ENCODE results near the gene ZNF236. TPM values are rescaled to one million over a fixed set of nuclear protein-coding genes. Genes with fewer than 3 reads are reported as not detected.
A peak's percentile ranks its signal among the peaks of the same experiment; 100 is the strongest.

ZNF236 gene
- polyA plus RNA-seq, 6 donors from 2014 or later: 6.1 to 14.8 (median 7.7) TPM

DNA sequence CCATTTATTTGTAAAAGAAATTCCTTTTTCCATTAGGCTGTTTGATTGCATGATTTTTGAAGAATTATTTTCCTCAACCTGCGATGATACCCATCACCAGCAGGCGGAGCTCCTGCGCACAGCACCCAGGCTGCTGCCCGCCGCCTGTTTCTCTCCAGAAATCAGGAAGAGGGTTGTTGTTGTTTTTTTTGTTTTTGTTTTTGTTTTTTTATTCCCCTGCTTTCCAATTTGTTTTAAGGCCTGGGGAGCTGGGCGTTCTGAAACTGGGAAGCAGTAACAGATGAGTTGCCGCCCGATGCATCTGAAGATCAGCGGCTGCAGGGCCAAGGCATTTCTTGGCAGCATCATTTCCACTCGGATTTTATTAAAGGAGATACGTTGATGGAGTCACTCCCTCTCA, 178.2 kb downstream of the ZNF236 start:
- Mint-ChIP-seq H3K27ac (peak overlapping the region in 3 of 6 donors; percentile 39 to 47 (median 47)), H3K4me1 (peaks cover 7 to 22% (median 16%) of the 10 kb centered on the region in 3 donors), H3K9me3 (no peaks in the 10 kb centered on the region), H3K36me3 (no peaks in the 10 kb centered on the region), H3K27me3 (no peaks in the 10 kb centered on the region), H3K4me3 (peak overlapping the region in 2 of 8 donors; percentile 3 to 16)
- DNase-seq: peak; percentile 35
- ATAC-seq (ENCODE audit: low read depth in 2 of 2): no peak

DNA sequence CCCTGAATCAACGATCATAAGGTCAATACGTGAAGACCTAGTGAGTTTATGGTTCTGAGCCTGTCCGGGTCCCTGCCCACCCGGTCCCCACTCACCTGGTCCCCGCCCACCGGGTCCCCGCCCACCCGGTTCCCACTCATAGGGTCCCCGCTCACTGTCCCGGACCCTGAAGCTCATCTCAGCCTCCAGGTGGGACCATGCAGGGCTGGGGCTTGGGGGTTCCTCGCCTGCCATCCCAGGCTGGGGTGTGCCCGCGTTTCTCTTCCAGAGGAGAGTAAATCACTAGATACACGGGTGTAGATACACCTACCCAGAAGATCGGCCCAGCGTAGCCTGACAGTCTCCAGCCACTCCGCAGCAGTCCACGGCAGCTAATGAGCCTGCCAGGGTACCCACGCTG, 178.7 kb downstream of the ZNF236 start:
- no peak overlapping the region for H3K4me3 Mint-ChIP-seq
- no peak for DNase-seq
- H3K9me3 Mint-ChIP-seq: no peaks in the 10 kb centered on the region
- no peak for ATAC-seq (ENCODE audit: low read depth in 2 of 2)
- no peak overlapping the region for H3K27ac Mint-ChIP-seq
- no peaks in the 10 kb centered on the region for H3K27me3 Mint-ChIP-seq
- no peaks in the 10 kb centered on the region for H3K36me3 Mint-ChIP-seq
- peaks cover 7 to 22% (median 20%) of the 10 kb centered on the region in 3 donors for H3K4me1 Mint-ChIP-seq

DNA sequence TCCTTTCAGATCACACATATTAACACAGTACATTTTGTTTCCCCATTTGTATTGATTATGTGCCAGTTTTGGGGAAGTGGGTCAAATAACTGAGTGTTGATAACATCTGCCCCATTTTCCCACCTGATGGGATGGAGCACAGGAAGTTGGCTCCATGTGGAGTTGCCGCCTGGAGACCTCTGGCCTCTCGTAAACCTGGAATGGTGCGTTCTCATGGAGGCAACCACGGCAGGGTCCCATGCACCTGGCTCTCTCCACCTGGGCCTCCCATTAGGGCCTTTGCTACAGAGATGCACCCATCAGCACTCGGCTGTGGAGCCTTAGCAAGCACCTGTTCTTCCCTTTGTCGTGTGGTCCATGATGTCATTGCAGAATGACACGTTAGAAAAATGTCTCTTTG, 179.6 kb downstream of the ZNF236 start:
- Mint-ChIP-seq H3K36me3 (no peaks in the 10 kb centered on the region), H3K27ac (peak overlapping the region in 2 of 6 donors; percentile 1 to 21), H3K27me3 (no peaks in the 10 kb centered on the region), H3K9me3 (no peaks in the 10 kb centered on the region), H3K4me1 (peaks cover 7 to 26% (median 22%) of the 10 kb centered on the region in 3 donors), H3K4me3 (no peak overlapping the region)
- ATAC-seq (ENCODE audit: low read depth in 2 of 2): no peak
- DNase-seq: no peak

DNA sequence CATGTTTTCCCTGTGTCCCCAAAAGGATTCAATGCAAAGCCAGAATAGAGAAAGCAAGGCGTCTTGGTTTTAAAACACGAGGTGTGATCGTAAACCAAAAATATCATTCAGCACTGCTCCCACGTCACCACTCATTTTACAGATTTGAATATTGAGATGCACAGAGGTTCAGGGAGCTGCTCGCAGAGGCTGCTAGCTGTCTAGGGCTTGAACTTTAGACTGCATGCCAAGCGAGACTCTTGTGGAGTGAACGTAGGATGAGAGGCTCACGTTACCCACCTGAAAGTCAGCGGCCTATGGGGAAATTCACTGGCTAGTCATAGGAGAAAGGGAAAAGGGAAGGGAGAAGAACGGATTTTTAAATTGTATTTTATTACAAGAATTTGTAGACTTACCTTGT, 180.1 kb downstream of the ZNF236 start:
- Mint-ChIP-seq H3K4me1 (peaks cover 11 to 31% (median 24%) of the 10 kb centered on the region in 3 donors), H3K27ac (peak overlapping the region in 2 of 6 donors; percentile 1 to 57), H3K9me3 (no peaks in the 10 kb centered on the region), H3K27me3 (no peaks in the 10 kb centered on the region), H3K4me3 (peak overlapping the region in 1 of 8 donors; percentile 15), H3K36me3 (no peaks in the 10 kb centered on the region)
- no peak for ATAC-seq (ENCODE audit: low read depth in 2 of 2)
- no peak for DNase-seq

DNA sequence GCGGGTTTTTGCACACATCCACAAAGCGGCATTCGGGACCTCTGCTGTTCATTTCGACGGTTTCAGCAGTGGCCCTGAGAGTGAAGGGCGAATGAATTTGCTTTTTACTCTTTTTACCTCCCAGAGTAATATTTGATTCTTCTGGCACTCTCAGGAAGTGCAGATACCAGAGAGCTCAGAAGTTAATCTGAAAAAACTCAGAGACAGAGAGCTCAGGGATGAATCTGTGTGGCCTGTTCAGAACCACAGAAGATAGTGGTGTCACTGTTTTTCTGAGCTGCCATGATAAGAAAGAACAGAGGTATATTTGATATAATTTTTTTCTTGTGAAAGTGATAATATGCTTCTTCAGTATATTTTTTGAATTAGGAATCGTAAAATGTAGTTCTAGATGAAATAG, 181.0 kb downstream of the ZNF236 start:
- Mint-ChIP-seq H3K36me3 (no peaks in the 10 kb centered on the region), H3K4me3 (peak overlapping the region in 4 of 8 donors; percentile 23 to 40 (median 28)), H3K27me3 (no peaks in the 10 kb centered on the region), H3K4me1 (peaks cover 12 to 31% (median 24%) of the 10 kb centered on the region in 3 donors), H3K27ac (peak overlapping the region in 1 of 6 donors; percentile 36), H3K9me3 (no peaks in the 10 kb centered on the region)
- DNase-seq: no peak
- ATAC-seq (ENCODE audit: low read depth in 2 of 2): no peak

DNA sequence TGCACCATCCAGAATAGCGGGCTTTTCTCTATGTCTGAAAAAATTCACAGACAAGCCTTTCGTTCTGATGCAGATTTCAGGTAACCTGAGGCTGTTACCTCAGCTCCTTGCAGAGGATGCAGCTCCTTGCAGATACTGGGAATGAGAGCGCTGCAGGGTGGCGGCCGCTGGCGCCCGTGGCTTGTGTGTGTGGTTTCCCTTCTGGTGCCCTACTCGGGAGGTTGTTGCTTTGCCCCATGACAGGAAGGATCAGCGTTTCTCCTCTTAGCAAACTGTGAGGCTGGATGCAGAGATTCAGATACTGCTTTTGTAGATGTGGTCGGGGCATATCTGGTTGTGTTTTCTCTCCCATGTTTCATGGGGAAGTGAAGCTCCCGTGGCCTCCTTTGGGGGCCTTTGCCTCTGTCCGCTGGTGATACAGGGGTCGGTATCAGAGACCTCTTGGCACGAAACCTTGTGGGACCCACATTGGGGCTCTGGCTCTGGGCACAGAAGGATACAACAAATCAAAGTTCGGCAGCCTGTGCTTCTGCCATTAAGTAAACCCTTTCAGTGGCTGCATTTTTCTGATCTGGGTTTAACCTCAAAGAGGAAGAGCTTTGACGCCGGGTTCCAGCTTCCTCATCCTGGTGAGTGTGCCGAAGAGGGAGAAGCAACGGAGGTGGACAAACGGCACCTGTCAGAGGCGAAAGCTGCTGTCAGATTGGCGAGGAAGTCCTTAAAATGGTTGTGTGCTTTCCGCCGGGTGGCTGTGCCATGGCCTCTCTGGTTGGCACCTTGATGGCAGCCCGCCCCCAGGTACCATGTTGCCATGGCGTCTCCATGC, 182.4 kb downstream of the ZNF236 start:
- Mint-ChIP-seq H3K4me1 (peaks cover 13 to 31% (median 24%) of the 10 kb centered on the region in 3 donors), H3K27ac (peak overlapping the region in 4 of 6 donors; percentile 11 to 68 (median 47)), H3K9me3 (no peaks in the 10 kb centered on the region), H3K4me3 (peak overlapping the region; percentile 40 to 91 (median 82)), H3K27me3 (no peaks in the 10 kb centered on the region), H3K36me3 (peaks cover 0 to 2% of the 10 kb centered on the region in 2 donors)
- peak; percentile 15 for DNase-seq
- ATAC-seq (ENCODE audit: low read depth in 2 of 2): peak; percentile 53 to 71

DNA sequence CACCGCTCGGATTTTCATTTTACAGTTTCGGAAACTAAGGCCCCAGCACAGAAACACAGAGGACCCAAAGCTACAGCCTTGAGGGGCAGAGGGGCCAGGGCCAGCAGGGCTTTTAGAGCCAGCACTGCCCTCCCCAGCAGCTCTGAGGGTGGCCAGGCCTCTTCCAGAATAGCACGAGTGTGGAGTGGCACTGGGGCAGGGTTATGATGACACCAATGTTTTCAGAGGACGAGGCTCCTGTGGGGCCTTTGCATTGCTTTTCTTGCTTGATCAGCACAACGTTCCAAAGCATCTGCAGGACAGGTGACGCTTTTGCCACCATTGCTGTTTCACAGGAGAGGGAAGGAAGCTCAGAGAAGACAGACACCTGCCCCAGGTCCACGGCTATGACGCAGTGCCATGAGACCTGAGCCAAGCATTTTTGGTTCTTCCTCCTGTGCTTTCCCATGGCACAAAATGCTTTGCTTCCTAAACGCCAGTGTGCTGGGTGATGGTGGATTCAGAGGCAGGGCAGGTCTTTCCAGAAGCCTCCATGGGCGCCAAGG, 183.4 kb downstream of the ZNF236 start:
- Mint-ChIP-seq H3K27ac (peak overlapping the region in 4 of 6 donors; percentile 20 to 69 (median 38)), H3K4me3 (peak overlapping the region in 2 of 8 donors; percentile 76 to 85), H3K4me1 (peaks cover 18 to 26% (median 21%) of the 10 kb centered on the region in 3 donors)

DNA sequence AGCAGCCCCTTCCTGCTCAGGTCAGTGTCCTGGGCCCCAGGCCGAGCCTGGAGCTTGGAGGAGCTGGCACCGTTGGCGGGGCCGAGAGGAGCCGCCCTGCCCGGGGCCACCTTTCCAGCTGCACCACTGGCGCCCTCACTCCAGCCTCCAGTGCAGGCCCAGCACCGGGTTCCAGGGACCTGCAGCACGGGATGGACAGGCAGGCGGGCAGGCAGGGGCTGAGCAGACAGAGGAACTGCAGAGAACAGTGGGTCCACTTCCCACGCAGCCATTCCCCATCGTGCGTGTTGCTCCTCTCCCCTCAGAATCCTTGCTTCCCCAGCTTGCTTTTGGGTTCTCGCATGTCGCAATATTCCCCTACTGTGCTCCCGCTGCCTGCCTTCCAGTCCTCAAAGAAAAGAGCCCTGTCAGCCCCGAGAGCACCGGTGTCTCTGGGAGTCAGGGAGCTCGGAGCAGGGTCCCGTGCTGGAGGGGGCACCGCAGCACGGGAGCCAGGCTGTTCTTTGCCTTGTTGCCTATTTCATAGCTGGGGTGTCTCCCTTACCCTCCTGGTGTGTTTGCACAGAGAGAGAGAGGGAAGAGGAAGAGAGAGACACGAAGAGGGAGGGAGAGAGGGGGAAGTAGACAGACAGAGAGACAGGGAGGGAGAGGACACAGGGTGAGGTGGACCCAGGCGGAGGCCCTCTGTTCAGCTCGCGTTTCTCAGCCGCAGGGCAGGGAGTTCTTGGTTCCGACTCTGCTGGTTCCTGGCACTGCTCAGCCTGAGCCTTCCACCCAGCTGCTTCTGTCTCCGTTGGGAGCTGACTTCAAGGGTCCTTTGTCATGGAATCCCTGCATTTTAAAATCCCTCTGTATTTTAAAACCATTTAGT, 184.2 kb downstream of the ZNF236 start:
- H3K4me1 Mint-ChIP-seq: peaks cover 20 to 26% (median 21%) of the 10 kb centered on the region in 3 donors
- H3K36me3 Mint-ChIP-seq: peaks cover 0 to 6% of the 10 kb centered on the region in 2 donors
- H3K27ac Mint-ChIP-seq: peak overlapping the region in 1 of 6 donors; percentile 47
- no peaks in the 10 kb centered on the region for H3K27me3 Mint-ChIP-seq
- H3K4me3 Mint-ChIP-seq: peak overlapping the region in 2 of 8 donors; percentile 22 to 34
- no peaks in the 10 kb centered on the region for H3K9me3 Mint-ChIP-seq
- ATAC-seq (ENCODE audit: low read depth in 2 of 2) (no peak), DNase-seq (no peak)

More for the DNA sequence above, 183.4 kb downstream of the ZNF236 start:
- ATAC-seq (ENCODE audit: low read depth in 2 of 2) (no peak), DNase-seq (no peak)
- Mint-ChIP-seq H3K27me3 (no peaks in the 10 kb centered on the region), H3K9me3 (no peaks in the 10 kb centered on the region), H3K36me3 (peaks cover 0 to 6% of the 10 kb centered on the region in 2 donors)

DNA sequence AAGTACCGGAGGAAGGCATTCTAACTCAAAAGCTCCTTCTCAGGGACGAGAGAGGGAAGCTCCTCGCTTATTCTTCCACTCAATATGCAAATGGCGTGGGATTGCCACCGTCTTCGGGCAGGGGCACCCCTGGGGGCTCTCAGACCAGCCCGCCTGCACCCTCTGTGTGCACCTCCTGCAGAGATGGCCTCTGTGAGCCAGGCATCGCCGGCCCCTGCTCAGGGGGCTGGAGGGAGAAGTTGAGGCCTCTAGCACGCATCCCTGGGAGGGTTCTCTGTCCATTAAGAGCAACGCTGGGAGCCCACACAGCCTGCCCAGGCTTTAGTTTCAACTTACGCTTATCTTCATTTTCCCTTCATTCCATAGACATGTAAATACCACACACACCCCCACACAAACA, 184.9 kb downstream of the ZNF236 start:
- Mint-ChIP-seq H3K27ac (peak overlapping the region in 3 of 6 donors; percentile 16 to 65 (median 22)), H3K36me3 (peaks cover 0 to 6% of the 10 kb centered on the region in 2 donors), H3K4me3 (peak overlapping the region in 1 of 8 donors; percentile 35), H3K4me1 (peaks cover 20 to 26% (median 23%) of the 10 kb centered on the region in 3 donors), H3K27me3 (no peaks in the 10 kb centered on the region), H3K9me3 (no peaks in the 10 kb centered on the region)
- no peak for ATAC-seq (ENCODE audit: low read depth in 2 of 2)
- no peak for DNase-seq

DNA sequence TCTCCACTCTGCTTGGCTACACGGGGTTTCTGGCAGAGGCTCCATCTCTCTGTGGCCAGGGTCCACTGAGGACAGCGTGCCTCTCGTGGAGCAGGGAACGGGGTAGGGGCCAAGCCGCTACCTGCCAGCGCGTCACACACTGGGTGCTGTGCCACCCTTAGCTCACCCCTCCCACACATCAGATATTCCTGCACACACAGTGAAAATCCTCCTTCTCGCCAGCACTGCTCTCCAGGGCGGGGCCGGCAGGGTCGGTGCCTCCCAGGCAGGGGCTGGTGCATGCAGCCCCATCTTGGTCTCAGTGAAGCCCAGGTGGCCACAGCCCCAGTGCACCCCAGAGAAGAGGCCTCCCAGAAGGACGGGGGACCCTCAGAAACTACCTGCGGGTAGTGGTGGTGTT, 185.6 kb downstream of the ZNF236 start:
- H3K4me3 Mint-ChIP-seq: peak overlapping the region in 2 of 8 donors; percentile 21 to 56
- DNase-seq (no peak), ATAC-seq (ENCODE audit: low read depth in 2 of 2) (no peak)
- no peak overlapping the region for H3K27ac Mint-ChIP-seq
- no peaks in the 10 kb centered on the region for H3K9me3 Mint-ChIP-seq
- H3K4me1 Mint-ChIP-seq: peaks cover 20 to 26% (median 23%) of the 10 kb centered on the region in 3 donors
- H3K27me3 Mint-ChIP-seq: no peaks in the 10 kb centered on the region
- peaks cover 0 to 6% of the 10 kb centered on the region in 2 donors for H3K36me3 Mint-ChIP-seq

DNA sequence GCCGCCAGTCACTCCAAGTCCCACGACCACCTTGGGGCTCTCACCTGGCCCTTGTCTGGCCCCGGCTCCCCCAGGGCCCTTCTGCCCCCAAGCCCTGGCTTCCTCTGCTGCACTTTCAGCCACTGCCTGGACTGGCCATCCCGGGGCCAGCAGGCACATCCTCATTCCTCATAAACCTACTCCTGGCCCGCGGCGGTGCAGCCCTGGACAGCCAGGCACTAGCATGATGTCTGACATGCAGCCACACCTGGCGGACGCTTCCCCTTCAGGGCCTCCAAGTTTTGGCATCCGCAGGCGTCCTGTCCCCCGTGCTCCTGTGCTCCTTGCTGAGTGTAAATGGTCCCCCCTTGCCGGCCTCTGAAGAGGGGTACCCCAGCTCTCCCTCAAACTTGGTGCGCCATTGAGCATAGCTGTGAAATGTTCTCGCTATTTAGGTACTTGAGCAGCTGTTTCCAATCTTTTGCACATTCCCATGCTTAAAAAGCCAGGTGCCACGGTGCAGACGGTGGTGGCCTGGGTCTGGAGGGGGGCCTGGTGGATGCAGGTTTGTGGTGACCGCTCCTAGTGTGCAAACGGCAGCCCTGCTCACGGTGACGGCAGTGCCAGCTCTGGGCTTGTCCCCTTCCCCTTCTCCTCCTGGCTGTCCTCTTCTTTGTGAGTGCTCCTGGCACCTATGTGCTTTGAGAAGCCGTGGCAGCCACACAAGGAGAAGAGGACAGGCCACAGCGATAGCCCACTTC, 186.4 kb downstream of the ZNF236 start:
- DNase-seq: no peak
- H3K4me1 Mint-ChIP-seq: peaks cover 20 to 26% (median 23%) of the 10 kb centered on the region in 3 donors
- H3K36me3 Mint-ChIP-seq: peaks cover 0 to 6% of the 10 kb centered on the region in 2 donors
- ATAC-seq (ENCODE audit: low read depth in 2 of 2): no peak
- no peaks in the 10 kb centered on the region for H3K27me3 Mint-ChIP-seq
- no peaks in the 10 kb centered on the region for H3K9me3 Mint-ChIP-seq
- no peak overlapping the region for H3K4me3 Mint-ChIP-seq
- peak overlapping the region in 4 of 6 donors; percentile 13 to 81 (median 55) for H3K27ac Mint-ChIP-seq

DNA sequence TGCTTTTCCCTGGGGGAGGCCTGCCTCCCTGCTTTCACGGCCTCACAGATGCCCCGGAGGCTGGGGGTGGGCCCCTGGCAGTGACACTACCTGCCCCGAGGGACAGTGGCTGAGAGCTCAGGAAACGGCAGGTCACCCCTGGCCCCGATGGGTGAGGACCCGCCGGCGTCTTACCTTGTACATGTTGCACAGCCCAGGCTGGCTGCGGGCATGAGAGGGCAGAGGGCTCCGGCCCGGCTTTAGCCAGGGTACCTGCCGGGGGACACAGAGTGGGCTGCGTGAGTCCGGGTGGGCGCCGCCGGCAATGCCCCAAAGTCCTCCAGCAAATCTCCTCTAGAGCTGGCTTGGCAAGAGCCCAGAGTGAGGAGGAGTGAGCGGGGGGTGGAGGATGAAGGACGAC, 187.3 kb downstream of the ZNF236 start:
- peaks cover 16 to 22% (median 18%) of the 10 kb centered on the region in 3 donors for H3K4me1 Mint-ChIP-seq
- no peaks in the 10 kb centered on the region for H3K9me3 Mint-ChIP-seq
- H3K27ac Mint-ChIP-seq: peak overlapping the region in 2 of 6 donors; percentile 19 to 33
- no peak for DNase-seq
- H3K36me3 Mint-ChIP-seq: peaks cover 0 to 6% of the 10 kb centered on the region in 2 donors
- no peak overlapping the region for H3K4me3 Mint-ChIP-seq
- no peak for ATAC-seq (ENCODE audit: low read depth in 2 of 2)
- H3K27me3 Mint-ChIP-seq: no peaks in the 10 kb centered on the region

Data from naive B cell (primary cell).